ENCODE results near the gene TAS2R31.
"Not testable (repeated sequence)": the region's sequence is repeated elsewhere in the genome, so short reads cannot be mapped to it uniquely, and the experiment has no call there.

The TAS2R31 gene

GRCh38 chr12:11031307-11031706 lies at the start of gene TAS2R31:
TSS of gene TAS2R31 (minus strand) at chr12:11031407. CDS start at chr12:11031335, 72 bp downstream.
- DNase-seq: no peak

GRCh38 chr12:11078246-11078645 lies 47.0 kb upstream of the TAS2R31 start:
- DNase-seq: no peak

GRCh38 chr12:11075642-11076041 lies 44.4 kb upstream of the TAS2R31 start:
- DNase-seq: no peak

- DNase-seq: no peak
Observed at GRCh38 chr12:11071414-11071813, 40.2 kb upstream of the TAS2R31 start.

- DNase-seq: no peak
Observed at GRCh38 chr12:11070999-11071398, 39.8 kb upstream of the TAS2R31 start.

GRCh38 chr12:11069854-11070365 lies 38.7 kb upstream of the TAS2R31 start:
- DNase-seq: no peak

- no peak for DNase-seq
Observed at GRCh38 chr12:11067514-11067913, 36.3 kb upstream of the TAS2R31 start.

- not testable (repeated sequence) for DNase-seq
Observed at GRCh38 chr12:11062194-11062593, 31.0 kb upstream of the TAS2R31 start, which contains the start of gene TAS2R46. TSS of gene TAS2R46 (minus strand) at chr12:11062294. CDS start at chr12:11062294, 0 bp downstream.

GRCh38 chr12:11059784-11060183 lies 28.6 kb upstream of the TAS2R31 start:
- DNase-seq: no peak

- DNase-seq: no peak
Observed at GRCh38 chr12:11059041-11059440, 27.8 kb upstream of the TAS2R31 start.

- DNase-seq: no peak
Observed at GRCh38 chr12:11055306-11055705, 24.1 kb upstream of the TAS2R31 start.

- DNase-seq: not testable (repeated sequence)
Observed at GRCh38 chr12:11049806-11050531, 18.8 kb upstream of the TAS2R31 start.

GRCh38 chr12:11041366-11041765 lies 10.2 kb upstream of the TAS2R31 start:
- DNase-seq: not testable (repeated sequence)

- DNase-seq: no peak
Observed at GRCh38 chr12:11040162-11040561, 9.0 kb upstream of the TAS2R31 start.

- no peak for DNase-seq
Observed at GRCh38 chr12:11039171-11039570, 8.0 kb upstream of the TAS2R31 start.

GRCh38 chr12:11033959-11034358 lies 2.8 kb upstream of the TAS2R31 start:
- not testable (repeated sequence) for DNase-seq

- no peak for DNase-seq
Observed at GRCh38 chr12:11026118-11026517, 5.1 kb downstream of the TAS2R31 start.

GRCh38 chr12:11023387-11023786 lies 7.8 kb downstream of the TAS2R31 start:
- no peak for DNase-seq

GRCh38 chr12:11022520-11022919 lies 8.7 kb downstream of the TAS2R31 start, which contains the start of gene TAS2R19:
TSS of gene TAS2R19 (minus strand) at chr12:11022620. CDS start at chr12:11022571, 49 bp downstream.
- no peak for DNase-seq

GRCh38 chr12:11016937-11017336 lies 14.3 kb downstream of the TAS2R31 start:
- DNase-seq: peak in 1 of 2 donors; percentile 66

GRCh38 chr12:11015775-11016430 lies 15.3 kb downstream of the TAS2R31 start:
- DNase-seq: no peak

- DNase-seq: no peak
Observed at GRCh38 chr12:11014234-11014633, 17.0 kb downstream of the TAS2R31 start.

GRCh38 chr12:11007608-11008007 lies 23.6 kb downstream of the TAS2R31 start:
- DNase-seq: no peak

- DNase-seq: no peak
Observed at GRCh38 chr12:10998204-10998603, 33.0 kb downstream of the TAS2R31 start, which contains the start of gene TAS2R20. TSS of gene TAS2R20 (minus strand) at chr12:10998304. CDS start at chr12:10997875, 429 bp downstream.

Data from hippocampal formation (tissue), 2 donors.